Activated CD8-positive, alpha-beta memory T cell treated with anti-CD3 and anti-CD28 coated beads, Interleukin-2, amount 10 ng/mL, durations not matched to agents 7 days and 5 days (primary cell): ENCODE measurements around the gene TOR1AIP1. TPM values are rescaled to one million over a fixed set of nuclear protein-coding genes. Genes with fewer than 3 reads are reported as not detected.

Source experiments
- ATAC-seq: fragments of 150-1000 bp; cut with Tn5 transposase; one replicate; pipeline ENCODE4 v1.10.0; 2021; ENCODE audit warnings: moderate library complexity
- CTCF ChIA-PET: fragments of 350-600 bp; sonication (Branson Sonifier 250); formaldehyde crosslinking; loops from one replicate; lab custom pipeline; 2021; ENCODE audit warnings: antibody characterized with exemption; lab: Charles Lee
- DNase-seq: peaks from one replicate; pipeline ENCODE4 v3.0.0-alpha.2; 2020
- H3K27ac Mint-ChIP-seq: one replicate; pipeline ENCODE4 v1.8.0; 2021; ENCODE audit warnings: mild to moderate bottlenecking, mixed read lengths
- H3K27me3 Mint-ChIP-seq: one replicate; pipeline ENCODE4 v1.8.0; 2021; ENCODE audit warnings: mixed read lengths
- H3K36me3 Mint-ChIP-seq: one replicate; pipeline ENCODE4 v1.8.0; 2021; ENCODE audit warnings: mild to moderate bottlenecking, mixed read lengths
- H3K4me1 Mint-ChIP-seq: one replicate; pipeline ENCODE4 v1.8.0; 2021; ENCODE audit warnings: mixed read lengths
- H3K4me3 Mint-ChIP-seq: one replicate; pipeline ENCODE4 v1.8.0; 2021; ENCODE audit warnings: mild to moderate bottlenecking, moderate library complexity, mixed read lengths
- H3K9me3 Mint-ChIP-seq: one replicate; pipeline ENCODE4 v1.8.0; 2022; ENCODE audit warnings: low read depth, mixed read lengths
- total RNA-seq, 2 experiments: library from RNA; stranded (reverse); gene quantifications; one replicate each; pipeline ENCODE4 v1.2.3, GENCODE V29; 2021

Gene TOR1AIP1
- total RNA-seq, 2 experiments from 2014 or later: 67.3 to 80.0 TPM

DNA sequence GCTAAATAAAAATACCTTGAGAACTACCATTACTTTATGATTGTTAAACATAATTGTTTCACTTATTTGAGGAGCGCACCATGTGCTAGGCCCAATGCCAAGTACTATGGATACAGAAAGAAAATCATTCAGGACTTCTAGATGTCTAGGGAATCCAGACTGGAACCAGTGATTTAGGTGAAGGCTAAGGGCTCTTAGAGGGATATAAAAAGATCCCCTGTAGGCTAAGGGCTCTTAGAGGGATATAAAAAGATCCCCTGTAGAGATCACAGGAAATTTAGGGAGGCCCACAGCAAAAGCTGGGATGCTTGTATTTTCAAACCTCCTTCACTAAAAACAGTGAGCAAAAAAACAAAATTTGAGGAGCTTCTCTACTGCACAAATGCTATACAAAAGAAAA lies 11.2 kb upstream of the TOR1AIP1 start:
- no peak for DNase-seq
- Mint-ChIP-seq H3K4me3 (no peak overlapping the region), H3K36me3 (peaks cover 25% of the 10 kb centered on the region), H3K9me3 (no peaks in the 10 kb centered on the region), H3K4me1 (peaks cover 22% of the 10 kb centered on the region), H3K27ac (no peak overlapping the region), H3K27me3 (no peaks in the 10 kb centered on the region)
- ATAC-seq: no peak
- CTCF ChIA-PET: interaction anchor here (1.2 to 5.2 kb wide), 2 partner anchors 297 to 308 kb away, joined by 4 to 27 read pairs; no protein-coding TSS in a partner anchor

DNA sequence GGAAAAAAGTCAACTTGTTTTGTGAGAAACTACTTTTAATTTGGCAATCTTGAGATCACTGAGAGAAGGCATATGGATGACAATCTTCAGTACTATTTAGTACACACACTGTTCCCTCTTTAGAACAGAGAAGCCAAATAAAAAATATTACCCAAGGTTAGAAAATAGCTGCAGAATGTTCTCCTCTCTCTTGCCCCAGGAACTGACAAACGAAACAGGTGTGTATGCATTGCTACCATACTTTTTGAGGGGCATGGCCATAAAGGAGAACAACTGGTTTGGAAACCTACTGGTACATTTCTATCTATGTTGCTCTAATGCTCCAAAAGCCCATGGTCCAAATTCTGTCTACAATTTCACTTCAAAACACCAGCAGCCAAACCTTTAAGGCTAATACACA lies 10.1 kb upstream of the TOR1AIP1 start:
- peaks cover 29% of the 10 kb centered on the region for H3K4me1 Mint-ChIP-seq

GRCh38 chr1:179872558-179872957 lies 9.5 kb upstream of the TOR1AIP1 start:
- H3K27me3 Mint-ChIP-seq: no peaks in the 10 kb centered on the region
- H3K36me3 Mint-ChIP-seq: peaks cover 24% of the 10 kb centered on the region
- H3K9me3 Mint-ChIP-seq: no peaks in the 10 kb centered on the region
- H3K4me3 Mint-ChIP-seq: no peak overlapping the region
- ATAC-seq: no peak
- H3K27ac Mint-ChIP-seq: no peak overlapping the region
- H3K4me1 Mint-ChIP-seq: peaks cover 29% of the 10 kb centered on the region
- CTCF ChIA-PET: no interaction called here
- DNase-seq: no peak

More for the DNA sequence above, 10.1 kb upstream of the TOR1AIP1 start:
- CTCF ChIA-PET: interaction anchor here (5.2 kb wide), 1 partner anchor 296 kb away, joined by 27 read pairs; no protein-coding TSS in a partner anchor
- ATAC-seq (no peak), DNase-seq (no peak)
- Mint-ChIP-seq H3K36me3 (peaks cover 24% of the 10 kb centered on the region), H3K27ac (no peak overlapping the region), H3K9me3 (no peaks in the 10 kb centered on the region), H3K27me3 (no peaks in the 10 kb centered on the region), H3K4me3 (no peak overlapping the region)

DNA sequence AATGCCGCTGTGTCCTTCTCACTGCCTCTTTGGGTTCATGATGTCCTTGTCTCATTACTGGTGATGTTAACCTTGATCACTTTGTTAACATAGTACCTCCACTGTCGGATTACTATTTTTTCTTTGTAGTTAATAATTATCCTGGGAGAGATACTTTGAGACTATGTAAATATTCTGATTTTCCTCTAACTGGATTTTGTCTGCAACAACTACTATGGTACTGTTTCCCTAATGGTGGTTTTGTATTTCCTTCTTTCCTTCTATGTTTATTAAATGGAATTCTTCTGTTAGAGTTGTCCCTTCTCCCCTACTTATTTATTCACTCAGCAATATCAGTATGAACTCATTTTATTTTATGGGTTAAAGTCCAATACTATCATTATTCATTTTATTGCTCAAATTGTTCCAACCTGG lies 8.6 kb upstream of the TOR1AIP1 start:
- ATAC-seq: no peak
- Mint-ChIP-seq H3K4me3 (no peak overlapping the region), H3K27ac (no peak overlapping the region), H3K36me3 (peaks cover 20% of the 10 kb centered on the region), H3K9me3 (no peaks in the 10 kb centered on the region), H3K4me1 (peaks cover 38% of the 10 kb centered on the region), H3K27me3 (no peaks in the 10 kb centered on the region)
- no peak for DNase-seq
- CTCF ChIA-PET: no interaction called here

- Mint-ChIP-seq H3K27me3 (no peaks in the 10 kb centered on the region), H3K4me1 (peaks cover 50% of the 10 kb centered on the region), H3K36me3 (peaks cover 19% of the 10 kb centered on the region), H3K27ac (no peak overlapping the region), H3K9me3 (no peaks in the 10 kb centered on the region), H3K4me3 (no peak overlapping the region)
- CTCF ChIA-PET: interaction anchor here (1.4 to 2.3 kb wide), 2 partner anchors 9 to 22 kb away, joined by 3 to 13 read pairs; no protein-coding TSS in a partner anchor
- DNase-seq (no peak), ATAC-seq (no peak)
Measured at GRCh38 chr1:179875596-179876299, 6.3 kb upstream of the TOR1AIP1 start.

GRCh38 chr1:179876300-179876715 lies 5.8 kb upstream of the TOR1AIP1 start:
- peaks cover 51% of the 10 kb centered on the region for H3K4me1 Mint-ChIP-seq
- no peak for ATAC-seq
- H3K9me3 Mint-ChIP-seq: no peaks in the 10 kb centered on the region
- DNase-seq: no peak
- peak overlapping the region; percentile 88 for H3K4me3 Mint-ChIP-seq
- peak overlapping the region; percentile 68 for H3K27ac Mint-ChIP-seq
- H3K36me3 Mint-ChIP-seq: peaks cover 19% of the 10 kb centered on the region
- H3K27me3 Mint-ChIP-seq: no peaks in the 10 kb centered on the region
- CTCF ChIA-PET: interaction anchor here (2.3 kb wide), 1 partner anchor 9 kb away, joined by 13 read pairs; no protein-coding TSS in a partner anchor

DNA sequence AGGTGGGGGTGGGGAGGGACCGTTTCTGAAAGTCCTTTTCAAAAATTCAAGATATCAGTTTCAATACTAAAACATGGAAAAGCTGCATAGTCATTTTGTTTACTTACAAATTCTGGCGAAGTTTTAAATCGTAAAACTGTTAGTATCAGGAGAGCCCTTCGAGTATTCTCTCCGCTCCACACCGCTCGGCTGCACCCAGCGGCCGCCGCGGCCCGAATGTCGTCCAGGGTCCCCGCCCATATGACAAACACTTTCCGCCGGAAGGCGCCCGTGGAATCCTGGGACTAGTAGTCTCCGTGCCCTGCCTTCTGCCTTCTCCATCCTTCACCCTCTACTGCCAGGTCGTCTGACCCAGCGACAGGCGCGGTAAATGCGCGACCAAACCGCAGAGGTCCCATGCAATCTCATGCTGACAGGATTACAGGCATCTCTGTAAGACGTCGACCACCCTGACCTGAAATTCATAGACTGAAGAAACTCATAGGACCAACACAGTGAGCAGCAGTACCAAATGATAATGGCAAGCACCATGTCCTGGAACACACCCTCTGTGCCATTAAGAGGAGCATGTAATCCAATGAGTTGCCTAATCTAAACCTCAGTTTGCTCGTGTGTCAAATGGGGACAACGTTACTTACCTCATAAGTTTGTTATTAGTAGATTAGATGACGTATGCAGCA lies 4.4 kb upstream of the TOR1AIP1 start, which contains the start of gene TOR1AIP2:
TSS of gene TOR1AIP2 (minus strand) at position 218 of the 680 bp plus-strand sequence. CDS start 25,138 bp downstream, outside the sequence.
- Mint-ChIP-seq H3K27ac (peak within 1 kb of the TSS; percentile 93), H3K4me1 (peaks cover 49% of the 10 kb centered on the region), H3K4me3 (peak within 1 kb of the TSS; percentile 88), H3K9me3 (no peaks in the 10 kb centered on the region), H3K27me3 (no peaks in the 10 kb centered on the region), H3K36me3 (peaks cover 19% of the 10 kb centered on the region)
- DNase-seq (peak; percentile 95), ATAC-seq (peak; percentile 69)
- CTCF ChIA-PET: interaction anchor here (2.3 kb wide), 1 partner anchor 11 kb away, joined by 13 read pairs; no protein-coding TSS in a partner anchor

DNA sequence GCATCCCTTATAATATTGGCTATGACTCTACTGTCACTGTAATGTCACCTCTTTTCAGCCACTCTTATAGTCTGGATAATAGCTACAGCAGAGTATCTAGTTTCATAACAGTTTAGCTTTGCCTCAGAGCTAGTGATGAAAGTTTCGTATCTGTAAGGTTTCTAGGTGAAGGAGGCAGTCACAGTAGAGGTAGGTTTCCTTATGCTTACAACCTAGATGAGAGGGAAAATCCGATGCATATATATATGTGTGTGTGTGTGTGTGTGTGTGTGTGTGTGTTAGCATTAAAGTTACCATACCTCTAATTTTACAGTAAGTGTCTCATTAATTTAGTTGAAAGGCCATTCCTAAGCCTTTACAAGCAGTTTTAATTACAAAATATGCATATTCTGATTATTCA lies 2.3 kb upstream of the TOR1AIP1 start:
- CTCF ChIA-PET: interaction anchor here (1.3 kb wide), 1 partner anchor 11 kb away, joined by 4 read pairs; no protein-coding TSS in a partner anchor
- H3K27ac Mint-ChIP-seq: no peak overlapping the region
- peaks cover 51% of the 10 kb centered on the region for H3K4me1 Mint-ChIP-seq

DNA sequence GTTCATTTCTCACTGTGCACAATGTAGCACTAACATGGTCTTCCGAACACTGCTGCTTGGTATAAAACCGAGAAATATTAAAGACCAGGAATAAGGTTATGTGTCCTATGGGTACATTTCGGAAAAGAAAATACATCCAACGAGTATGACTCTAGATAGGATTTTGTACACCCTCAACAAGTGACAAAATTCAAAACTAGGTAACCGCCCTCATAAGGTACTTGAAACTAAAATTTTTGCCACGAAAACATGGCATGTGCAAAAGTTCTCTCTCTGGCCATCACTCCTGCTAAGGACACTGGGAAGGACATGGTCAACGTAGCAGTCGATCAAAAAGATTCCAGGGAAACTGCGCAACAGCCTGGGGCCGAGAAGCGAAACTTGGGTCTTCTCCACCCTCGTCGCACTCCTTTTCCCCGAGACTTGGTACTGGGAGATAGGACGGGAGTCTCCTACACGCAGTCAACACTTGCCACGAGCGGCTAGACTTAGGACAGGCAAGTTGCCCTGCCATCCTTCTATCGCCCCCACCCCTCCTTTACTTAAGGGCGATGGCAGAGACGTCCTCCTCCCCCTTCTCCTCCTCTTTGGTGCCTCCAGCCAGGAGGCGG lies 338 bp upstream of the TOR1AIP1 start:
- H3K27ac Mint-ChIP-seq: peak overlapping the region; percentile 99
- no peaks in the 10 kb centered on the region for H3K27me3 Mint-ChIP-seq
- no peaks in the 10 kb centered on the region for H3K9me3 Mint-ChIP-seq
- ATAC-seq: peak; percentile 10
- peaks cover 52% of the 10 kb centered on the region for H3K4me1 Mint-ChIP-seq
- CTCF ChIA-PET: interaction anchor here (1.0 kb wide), 1 partner anchor 297 kb away, joined by 3 read pairs; no protein-coding TSS in a partner anchor
- peaks cover 21% of the 10 kb centered on the region for H3K36me3 Mint-ChIP-seq
- DNase-seq: no peak
- peak overlapping the region; percentile 95 for H3K4me3 Mint-ChIP-seq

More for the DNA sequence above, 2.3 kb upstream of the TOR1AIP1 start:
- ATAC-seq (no peak), DNase-seq (no peak)
- Mint-ChIP-seq H3K4me3 (no peak overlapping the region), H3K36me3 (peaks cover 15% of the 10 kb centered on the region), H3K27me3 (no peaks in the 10 kb centered on the region), H3K9me3 (no peaks in the 10 kb centered on the region)

- CTCF ChIA-PET: interaction anchor here (0.9 to 1.5 kb wide), 3 partner anchors 19 to 71 kb away, joined by 3 to 6 read pairs (median 5); partner anchors contain the start of gene CEP350
- Mint-ChIP-seq H3K4me1 (peaks cover 55% of the 10 kb centered on the region), H3K27me3 (no peaks in the 10 kb centered on the region), H3K9me3 (no peaks in the 10 kb centered on the region), H3K27ac (peak overlapping the region; percentile 99), H3K36me3 (peaks cover 28% of the 10 kb centered on the region), H3K4me3 (peak overlapping the region; percentile 95)
- peak; percentile 71 for DNase-seq
- no peak for ATAC-seq
Measured at GRCh38 chr1:179883040-179883744, 1.1 kb downstream of the TOR1AIP1 start.

DNA sequence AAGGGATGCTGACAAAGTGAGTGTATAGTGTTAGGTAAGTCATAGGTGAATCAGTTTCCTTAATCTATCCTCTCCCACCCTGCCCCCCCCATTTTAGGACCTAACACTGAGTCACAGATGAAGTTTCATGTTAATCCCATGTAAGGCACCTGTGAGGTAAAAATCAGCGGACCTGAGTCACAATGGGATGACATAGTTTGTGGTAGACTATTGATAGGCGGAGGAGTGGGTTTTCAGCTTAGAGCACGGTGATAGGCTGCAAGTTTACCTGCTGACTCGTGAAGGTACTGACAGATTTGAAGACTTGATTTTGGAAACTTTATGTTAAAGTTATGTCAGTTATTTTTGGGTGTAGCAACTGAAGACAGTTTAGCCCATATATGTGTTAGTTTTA lies 1.7 kb downstream of the TOR1AIP1 start:
- peak overlapping the region; percentile 99 for H3K27ac Mint-ChIP-seq
- CTCF ChIA-PET: interaction anchor here (0.9 to 1.5 kb wide), 3 partner anchors 20 to 70 kb away, joined by 3 to 6 read pairs (median 5); partner anchors contain the start of gene CEP350
- peak overlapping the region; percentile 95 for H3K4me3 Mint-ChIP-seq
- H3K9me3 Mint-ChIP-seq: no peaks in the 10 kb centered on the region
- ATAC-seq: peak; percentile 26
- H3K4me1 Mint-ChIP-seq: peaks cover 52% of the 10 kb centered on the region
- no peaks in the 10 kb centered on the region for H3K27me3 Mint-ChIP-seq
- H3K36me3 Mint-ChIP-seq: peaks cover 28% of the 10 kb centered on the region
- peak; percentile 84 for DNase-seq

- ATAC-seq: no peak
- H3K4me3 Mint-ChIP-seq: no peak overlapping the region
Measured at GRCh38 chr1:179888071-179888470, 6.0 kb downstream of the TOR1AIP1 start.

More at GRCh38 chr1:179888071-179888470, 6.0 kb downstream of the TOR1AIP1 start:
- peaks cover 30% of the 10 kb centered on the region for H3K36me3 Mint-ChIP-seq
- no peak overlapping the region for H3K27ac Mint-ChIP-seq
- no peaks in the 10 kb centered on the region for H3K9me3 Mint-ChIP-seq
- no peak for DNase-seq
- H3K27me3 Mint-ChIP-seq: no peaks in the 10 kb centered on the region
- CTCF ChIA-PET: interaction anchor here (0.9 to 1.4 kb wide), 2 partner anchors 20 to 291 kb away, joined by 4 read pairs; no protein-coding TSS in a partner anchor
- peaks cover 35% of the 10 kb centered on the region for H3K4me1 Mint-ChIP-seq
